Measurements from ENCODE around the gene SOWAHC. TPM values are rescaled to one million over a fixed set of nuclear protein-coding genes. Genes with fewer than 3 reads are reported as not detected.
A peak's percentile ranks its signal among the peaks of the same experiment; 100 is the strongest.
"Not testable (repeated sequence)": the region's sequence is repeated elsewhere in the genome, so short reads cannot be mapped to it uniquely, and the experiment has no call there.

Gene SOWAHC
- polyA plus RNA-seq, 2 donors: 23.3 to 28.7 TPM

DNA sequence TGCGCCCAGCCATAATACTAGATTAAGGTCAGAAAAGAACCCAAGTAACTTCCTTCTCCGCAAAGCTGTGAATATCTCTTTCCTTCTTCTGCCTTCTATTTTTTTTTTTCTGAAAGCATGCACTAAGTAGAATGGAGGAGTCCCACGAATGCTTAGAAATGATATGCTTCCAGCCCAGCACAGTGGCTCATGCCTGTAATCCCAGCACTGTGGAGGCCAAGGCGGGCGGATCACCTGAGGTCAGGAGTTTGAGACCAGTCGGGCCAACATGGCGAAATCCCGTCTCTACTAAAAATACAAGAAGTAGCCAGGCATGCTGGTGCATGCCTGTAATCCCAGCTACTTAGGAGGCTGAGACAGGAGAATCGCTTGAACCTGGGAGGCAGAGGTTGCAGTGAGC, 25.8 kb downstream of the SOWAHC start:
- H3K36me3 ChIP-seq (ENCODE audit: control insufficient read depth in 2 of 2, insufficient read depth in 2 of 2, low read length in 1 of 2); H3K4me1 ChIP-seq (ENCODE audit: control insufficient read depth in 2 of 2, insufficient read depth in 2 of 2, low read length in 1 of 2); H3K27ac ChIP-seq (ENCODE audit: low read depth in 2 of 2, low read length in 1 of 2); H3K27me3 ChIP-seq (ENCODE audit: control insufficient read depth in 1 of 2, insufficient read depth in 2 of 2, low read length in 2 of 2); H3K4me3 ChIP-seq (ENCODE audit: low read depth in 1 of 2, low read length in 2 of 2); H3K9me3 ChIP-seq (ENCODE audit: control insufficient read depth in 2 of 2, insufficient read depth in 1 of 2, low read depth in 1 of 2, low read length in 1 of 2): not testable (repeated sequence)
- 81 to 88% methylated on average over 9 of the region's 9 CpGs for WGBS, 2 donors

DNA sequence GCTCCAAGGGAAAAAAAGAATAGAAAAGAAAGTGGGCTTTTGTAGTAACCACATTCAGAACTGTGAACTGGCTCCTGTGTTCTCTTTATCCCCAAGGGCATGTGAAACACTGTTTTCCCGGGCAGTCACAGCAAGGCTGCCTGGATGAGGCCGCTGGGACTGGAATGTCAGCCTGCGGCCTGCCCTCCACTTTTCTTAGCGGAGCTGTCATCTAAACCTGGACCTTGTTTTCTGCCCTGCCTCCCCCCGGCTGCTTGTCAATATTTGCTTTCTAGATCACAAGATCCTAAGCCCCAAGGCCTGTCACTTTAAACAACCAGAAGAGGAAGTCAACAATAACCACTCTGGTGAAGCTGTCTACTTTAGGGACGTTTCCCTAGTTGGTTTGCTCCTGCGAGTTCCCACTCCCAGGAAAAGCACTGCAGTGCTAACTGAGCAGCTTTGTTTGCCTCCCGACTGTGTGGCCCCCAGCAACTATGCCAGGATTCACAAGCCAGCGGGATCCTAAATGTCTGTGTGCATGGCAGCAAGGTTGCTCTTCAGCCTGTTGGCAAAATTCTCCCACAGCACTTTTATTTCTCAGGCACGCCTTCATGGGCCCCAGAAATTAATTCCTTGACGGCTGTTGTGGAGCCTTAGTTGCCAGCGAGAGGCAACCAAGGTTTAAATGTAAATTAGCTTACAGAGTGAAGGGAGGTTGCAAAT, 30.6 kb downstream of the SOWAHC start:
- H3K27ac ChIP-seq (ENCODE audit: low read depth in 2 of 2, low read length in 1 of 2): peak overlapping the region; percentile 40 to 63
- H3K4me1 ChIP-seq (ENCODE audit: control insufficient read depth in 2 of 2, insufficient read depth in 2 of 2, low read length in 1 of 2): peaks cover 0 to 2% of the 10 kb centered on the region in 2 donors
- no peaks in the 10 kb centered on the region for H3K9me3 ChIP-seq (ENCODE audit: control insufficient read depth in 2 of 2, insufficient read depth in 1 of 2, low read depth in 1 of 2, low read length in 1 of 2)
- no peaks in the 10 kb centered on the region for H3K27me3 ChIP-seq (ENCODE audit: control insufficient read depth in 1 of 2, insufficient read depth in 2 of 2, low read length in 2 of 2)
- WGBS, 2 donors: 24 to 30% methylated on average over 12 of the region's 12 CpGs
- no peak overlapping the region for H3K4me3 ChIP-seq (ENCODE audit: low read depth in 1 of 2, low read length in 2 of 2)
- H3K36me3 ChIP-seq (ENCODE audit: control insufficient read depth in 2 of 2, insufficient read depth in 2 of 2, low read length in 1 of 2): no peaks in the 10 kb centered on the region

DNA sequence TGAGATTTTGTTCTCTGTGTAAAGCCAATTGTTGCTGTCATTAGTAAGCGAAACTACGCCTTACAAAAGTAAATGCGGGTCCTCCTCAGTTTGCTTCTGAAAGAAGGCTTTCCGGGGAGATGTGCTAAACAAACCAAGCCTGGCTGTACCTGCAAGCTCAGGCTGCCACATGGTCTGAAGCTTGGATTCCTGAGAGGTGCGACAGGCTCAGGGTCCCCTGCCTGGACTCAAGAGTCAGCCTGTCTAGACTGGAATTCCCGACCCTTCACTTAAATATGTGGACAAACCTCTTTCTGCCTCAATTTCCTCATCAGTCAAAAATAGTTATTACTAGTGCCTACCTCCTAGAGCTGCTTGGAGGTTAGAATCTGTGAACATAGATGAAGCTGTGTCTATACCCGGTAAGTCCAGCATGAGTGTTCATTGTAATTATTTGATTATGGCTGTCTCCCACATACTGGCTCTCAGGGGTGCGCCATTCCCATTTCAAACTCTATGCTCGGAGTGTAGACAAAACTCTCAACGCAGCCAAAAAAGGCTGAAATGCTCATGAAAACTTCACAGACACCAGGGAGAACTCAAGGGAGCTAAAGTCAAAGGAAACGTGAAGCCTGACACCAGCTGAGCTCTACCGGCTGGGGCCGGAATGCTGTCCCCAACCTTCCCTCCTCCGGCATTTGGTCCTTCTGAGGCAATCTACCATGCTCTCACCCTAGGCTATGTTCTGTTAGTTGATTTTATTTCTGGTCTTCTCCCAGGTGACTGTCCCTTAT, 31.4 kb downstream of the SOWAHC start:
- Histone ChIP-seq H3K4me3 (ENCODE audit: low read depth in 1 of 2, low read length in 2 of 2) (no peak overlapping the region), H3K9me3 (ENCODE audit: control insufficient read depth in 2 of 2, insufficient read depth in 1 of 2, low read depth in 1 of 2, low read length in 1 of 2) (no peaks in the 10 kb centered on the region), H3K36me3 (ENCODE audit: control insufficient read depth in 2 of 2, insufficient read depth in 2 of 2, low read length in 1 of 2) (no peaks in the 10 kb centered on the region), H3K27ac (ENCODE audit: low read depth in 2 of 2, low read length in 1 of 2) (no peak overlapping the region), H3K4me1 (ENCODE audit: control insufficient read depth in 2 of 2, insufficient read depth in 2 of 2, low read length in 1 of 2) (peaks cover 0 to 2% of the 10 kb centered on the region in 2 donors), H3K27me3 (ENCODE audit: control insufficient read depth in 1 of 2, insufficient read depth in 2 of 2, low read length in 2 of 2) (no peaks in the 10 kb centered on the region)
- WGBS, 2 donors: 88 to 89% methylated on average over 14 of the region's 14 CpGs

DNA sequence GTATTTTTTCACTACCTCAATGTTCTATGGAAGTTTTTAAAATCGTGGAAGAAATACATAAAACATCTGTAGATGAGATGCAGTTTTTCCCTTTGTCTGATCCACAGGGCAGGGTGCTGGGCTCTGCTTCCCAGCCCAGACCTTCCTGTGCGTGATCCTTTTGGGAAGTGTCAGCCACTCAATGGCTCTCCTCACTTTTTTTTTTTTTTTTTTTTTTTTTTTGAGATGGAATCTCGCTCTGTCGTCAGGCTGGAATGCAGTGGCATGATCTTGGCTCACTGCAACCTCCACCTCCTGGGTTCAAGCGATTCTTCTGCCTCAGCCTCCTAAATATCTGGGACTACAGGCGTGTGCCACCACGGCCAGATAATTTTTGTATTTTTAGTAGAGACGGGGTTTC, 32.8 kb downstream of the SOWAHC start:
- 89 to 90% methylated on average over 8 of the region's 8 CpGs for WGBS, 2 donors
- H3K27ac ChIP-seq (ENCODE audit: low read depth in 2 of 2, low read length in 1 of 2): no peak overlapping the region

DNA sequence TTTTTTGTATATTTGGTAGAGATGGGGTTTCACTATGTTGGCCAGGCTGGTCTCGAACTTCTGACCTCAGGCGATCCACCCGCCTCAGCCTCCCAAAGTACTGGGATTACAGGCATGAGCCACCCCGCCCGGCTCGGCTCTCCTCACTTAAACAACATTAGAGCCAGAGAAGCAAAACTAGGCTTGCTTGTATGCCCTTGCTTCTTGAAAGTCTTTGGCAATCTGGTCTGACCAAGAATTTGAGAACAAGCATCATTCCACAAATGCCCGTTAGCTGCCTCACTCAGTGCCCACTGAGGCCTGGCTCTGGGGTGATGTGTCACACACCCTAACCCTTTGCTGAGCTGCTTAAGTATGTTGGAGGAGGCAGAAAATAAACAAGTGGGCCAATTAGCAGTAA, 33.5 kb downstream of the SOWAHC start:
- peaks cover 0 to 6% of the 10 kb centered on the region in 2 donors for H3K4me1 ChIP-seq (ENCODE audit: control insufficient read depth in 2 of 2, insufficient read depth in 2 of 2, low read length in 1 of 2)
- H3K27ac ChIP-seq (ENCODE audit: low read depth in 2 of 2, low read length in 1 of 2): no peak overlapping the region

More for the DNA sequence above, 32.8 kb downstream of the SOWAHC start:
- H3K4me1 ChIP-seq (ENCODE audit: control insufficient read depth in 2 of 2, insufficient read depth in 2 of 2, low read length in 1 of 2): peaks cover 0 to 6% of the 10 kb centered on the region in 2 donors
- no peak overlapping the region for H3K4me3 ChIP-seq (ENCODE audit: low read depth in 1 of 2, low read length in 2 of 2)
- H3K9me3 ChIP-seq (ENCODE audit: control insufficient read depth in 2 of 2, insufficient read depth in 1 of 2, low read depth in 1 of 2, low read length in 1 of 2): no peaks in the 10 kb centered on the region
- no peaks in the 10 kb centered on the region for H3K27me3 ChIP-seq (ENCODE audit: control insufficient read depth in 1 of 2, insufficient read depth in 2 of 2, low read length in 2 of 2)
- H3K36me3 ChIP-seq (ENCODE audit: control insufficient read depth in 2 of 2, insufficient read depth in 2 of 2, low read length in 1 of 2): no peaks in the 10 kb centered on the region

DNA sequence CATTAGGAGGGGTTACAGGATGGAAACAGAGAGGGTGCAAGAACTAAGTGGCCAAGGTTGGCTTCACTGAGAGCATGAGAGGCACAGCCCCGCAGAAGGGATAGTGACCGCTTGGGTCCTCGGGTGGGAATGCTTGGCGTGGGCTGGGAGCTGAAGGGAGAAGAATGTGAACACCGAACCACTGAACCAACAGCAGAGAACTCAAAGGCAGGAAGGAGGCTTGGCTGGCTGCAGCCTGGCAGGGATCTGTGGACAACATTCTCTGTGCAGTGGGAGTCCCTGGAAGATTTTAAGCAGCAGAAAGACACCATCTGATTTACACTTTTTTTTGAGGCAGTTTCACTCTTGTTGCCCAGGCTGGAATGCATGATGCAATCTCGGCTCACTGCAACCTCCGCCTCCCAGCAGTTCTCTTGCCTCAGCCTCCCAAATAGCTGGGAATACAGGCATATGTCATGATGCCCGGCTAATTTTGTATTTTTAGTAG, 33.9 kb downstream of the SOWAHC start:
- Histone ChIP-seq H3K27me3 (ENCODE audit: control insufficient read depth in 1 of 2, insufficient read depth in 2 of 2, low read length in 2 of 2) (no peaks in the 10 kb centered on the region), H3K36me3 (ENCODE audit: control insufficient read depth in 2 of 2, insufficient read depth in 2 of 2, low read length in 1 of 2) (no peaks in the 10 kb centered on the region), H3K27ac (ENCODE audit: low read depth in 2 of 2, low read length in 1 of 2) (no peak overlapping the region), H3K4me1 (ENCODE audit: control insufficient read depth in 2 of 2, insufficient read depth in 2 of 2, low read length in 1 of 2) (peaks cover 0 to 6% of the 10 kb centered on the region in 2 donors), H3K4me3 (ENCODE audit: low read depth in 1 of 2, low read length in 2 of 2) (no peak overlapping the region), H3K9me3 (ENCODE audit: control insufficient read depth in 2 of 2, insufficient read depth in 1 of 2, low read depth in 1 of 2, low read length in 1 of 2) (no peaks in the 10 kb centered on the region)
- 88 to 90% methylated on average over 8 of the region's 8 CpGs for WGBS, 2 donors

More for the DNA sequence above, 33.5 kb downstream of the SOWAHC start:
- Histone ChIP-seq H3K4me3 (ENCODE audit: low read depth in 1 of 2, low read length in 2 of 2) (no peak overlapping the region), H3K27me3 (ENCODE audit: control insufficient read depth in 1 of 2, insufficient read depth in 2 of 2, low read length in 2 of 2) (no peaks in the 10 kb centered on the region), H3K36me3 (ENCODE audit: control insufficient read depth in 2 of 2, insufficient read depth in 2 of 2, low read length in 1 of 2) (no peaks in the 10 kb centered on the region), H3K9me3 (ENCODE audit: control insufficient read depth in 2 of 2, insufficient read depth in 1 of 2, low read depth in 1 of 2, low read length in 1 of 2) (no peaks in the 10 kb centered on the region)
- 83 to 88% methylated on average over 7 of the region's 7 CpGs for WGBS, 2 donors

DNA sequence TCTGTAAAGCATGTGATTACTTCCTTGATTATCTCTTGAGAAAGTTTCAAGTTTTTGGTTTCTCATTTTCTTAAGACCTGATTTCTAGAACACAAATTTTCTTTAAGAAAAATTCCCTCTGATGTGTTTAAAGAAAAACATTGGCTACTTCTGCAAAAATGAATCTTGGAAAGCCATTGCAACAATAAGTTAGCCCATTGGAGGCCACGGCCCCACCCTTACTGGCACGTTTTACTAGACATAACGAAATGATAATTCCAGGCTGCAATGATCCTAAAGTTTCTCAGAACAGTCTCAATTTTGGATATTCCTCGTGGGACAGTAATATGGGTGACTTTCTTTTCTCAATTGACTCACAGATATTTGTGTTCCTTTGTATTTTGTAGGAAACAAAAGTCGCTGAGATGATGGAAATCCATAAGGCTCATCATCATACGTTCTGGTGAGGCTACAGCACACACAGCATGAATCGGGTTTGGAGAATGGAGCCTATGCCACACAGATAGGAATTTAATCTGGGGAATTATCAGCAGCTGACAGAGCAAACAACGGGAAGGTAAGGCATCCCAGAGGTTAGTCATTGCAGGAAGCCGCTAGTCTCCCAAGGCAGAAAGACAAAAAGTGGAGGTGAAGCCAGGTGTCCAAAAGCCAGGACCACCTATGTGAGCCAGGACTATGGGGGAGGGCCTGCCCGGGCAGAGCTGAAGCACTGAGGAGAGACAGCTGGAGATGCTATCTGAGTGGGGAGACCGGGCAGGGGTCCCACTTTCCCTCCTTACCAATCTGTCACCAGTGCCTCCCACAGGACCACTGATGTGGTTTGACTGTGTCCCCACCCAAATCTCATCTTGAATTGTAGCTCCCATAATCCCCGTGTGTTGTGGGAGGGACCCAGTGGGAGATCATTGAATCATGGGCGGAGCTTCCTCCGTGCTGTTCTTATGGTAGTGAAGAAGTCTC, 35.9 kb downstream of the SOWAHC start:
- Histone ChIP-seq H3K36me3 (ENCODE audit: control insufficient read depth in 2 of 2, insufficient read depth in 2 of 2, low read length in 1 of 2) (no peaks in the 10 kb centered on the region), H3K27me3 (ENCODE audit: control insufficient read depth in 1 of 2, insufficient read depth in 2 of 2, low read length in 2 of 2) (no peaks in the 10 kb centered on the region), H3K9me3 (ENCODE audit: control insufficient read depth in 2 of 2, insufficient read depth in 1 of 2, low read depth in 1 of 2, low read length in 1 of 2) (no peaks in the 10 kb centered on the region), H3K27ac (ENCODE audit: low read depth in 2 of 2, low read length in 1 of 2) (no peak overlapping the region), H3K4me3 (ENCODE audit: low read depth in 1 of 2, low read length in 2 of 2) (no peak overlapping the region), H3K4me1 (ENCODE audit: control insufficient read depth in 2 of 2, insufficient read depth in 2 of 2, low read length in 1 of 2) (peaks cover 0 to 4% of the 10 kb centered on the region in 2 donors)
- 73 to 77% methylated on average over 14 of the region's 14 CpGs for WGBS, 2 donors

DNA sequence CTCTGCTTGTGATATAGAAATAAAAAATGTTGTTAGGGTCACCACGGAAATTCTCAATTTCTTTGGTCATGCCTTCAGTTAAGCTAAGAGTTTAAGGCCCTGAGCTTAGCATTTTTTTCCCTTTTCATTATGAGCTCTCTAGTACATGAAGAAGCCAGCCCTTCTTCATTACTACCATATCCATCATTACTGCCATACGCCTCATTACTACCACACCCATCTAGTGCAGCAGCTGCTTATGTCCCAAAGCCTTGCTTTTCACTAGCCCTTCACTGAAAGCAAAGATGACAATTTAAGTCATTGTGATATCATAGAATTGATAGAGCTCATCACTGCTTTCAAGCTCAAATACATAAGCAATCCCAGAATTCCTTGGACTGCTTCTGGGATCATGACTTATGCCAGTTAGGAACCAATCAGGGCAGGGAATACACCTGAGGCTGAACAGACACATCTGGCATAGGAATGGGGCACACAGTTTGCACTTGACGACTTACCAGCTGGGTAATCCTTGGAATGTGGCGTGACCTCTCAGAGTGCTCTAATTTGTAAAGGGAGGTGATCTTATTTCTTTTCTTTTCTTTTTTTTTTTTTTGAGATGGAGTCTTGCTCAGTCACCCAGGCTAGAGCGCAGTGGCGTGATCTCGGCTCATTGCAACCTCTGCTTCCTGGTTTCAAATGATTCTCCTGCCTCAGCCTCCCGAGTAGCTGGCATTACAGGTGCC, 40.3 kb downstream of the SOWAHC start:
- H3K4me3 ChIP-seq (ENCODE audit: low read depth in 1 of 2, low read length in 2 of 2): no peak overlapping the region
- H3K27me3 ChIP-seq (ENCODE audit: control insufficient read depth in 1 of 2, insufficient read depth in 2 of 2, low read length in 2 of 2): no peaks in the 10 kb centered on the region
- peaks cover 2 to 4% of the 10 kb centered on the region in 2 donors for H3K4me1 ChIP-seq (ENCODE audit: control insufficient read depth in 2 of 2, insufficient read depth in 2 of 2, low read length in 1 of 2)
- no peaks in the 10 kb centered on the region for H3K9me3 ChIP-seq (ENCODE audit: control insufficient read depth in 2 of 2, insufficient read depth in 1 of 2, low read depth in 1 of 2, low read length in 1 of 2)
- H3K36me3 ChIP-seq (ENCODE audit: control insufficient read depth in 2 of 2, insufficient read depth in 2 of 2, low read length in 1 of 2): no peaks in the 10 kb centered on the region
- WGBS, 2 donors: 80 to 87% methylated on average over 8 of the region's 8 CpGs
- no peak overlapping the region for H3K27ac ChIP-seq (ENCODE audit: low read depth in 2 of 2, low read length in 1 of 2)

DNA sequence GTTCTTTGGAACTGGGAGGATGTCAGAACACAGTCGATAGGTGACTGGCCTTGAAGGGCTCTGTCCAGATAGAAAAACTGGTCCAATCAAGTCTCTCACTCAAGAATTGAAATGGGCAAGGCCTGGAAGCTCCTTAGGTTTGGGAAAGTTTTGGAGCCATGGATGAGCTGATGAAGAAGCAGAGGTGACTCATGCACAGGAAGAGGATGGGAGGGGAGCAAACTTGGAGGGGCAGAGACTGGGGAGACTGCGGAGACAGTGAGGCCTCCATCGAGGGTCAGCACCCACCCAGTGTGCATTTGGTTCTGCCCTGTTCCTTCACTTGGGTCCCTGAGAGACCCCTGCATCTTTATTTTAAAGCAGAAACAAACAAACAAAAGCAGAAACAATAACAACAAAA, 41.1 kb downstream of the SOWAHC start:
- Histone ChIP-seq H3K36me3 (ENCODE audit: control insufficient read depth in 2 of 2, insufficient read depth in 2 of 2, low read length in 1 of 2) (no peaks in the 10 kb centered on the region), H3K4me1 (ENCODE audit: control insufficient read depth in 2 of 2, insufficient read depth in 2 of 2, low read length in 1 of 2) (peaks cover 2 to 6% of the 10 kb centered on the region in 2 donors), H3K9me3 (ENCODE audit: control insufficient read depth in 2 of 2, insufficient read depth in 1 of 2, low read depth in 1 of 2, low read length in 1 of 2) (no peaks in the 10 kb centered on the region), H3K4me3 (ENCODE audit: low read depth in 1 of 2, low read length in 2 of 2) (no peak overlapping the region), H3K27me3 (ENCODE audit: control insufficient read depth in 1 of 2, insufficient read depth in 2 of 2, low read length in 2 of 2) (no peaks in the 10 kb centered on the region), H3K27ac (ENCODE audit: low read depth in 2 of 2, low read length in 1 of 2) (no peak overlapping the region)
- WGBS, 2 donors: 83 to 87% methylated on average over 3 of the region's 3 CpGs
